ENCODE data around the gene SLC22A7.
A peak's percentile ranks its signal among the peaks of the same experiment; 100 is the strongest.

Gene SLC22A7

DNA sequence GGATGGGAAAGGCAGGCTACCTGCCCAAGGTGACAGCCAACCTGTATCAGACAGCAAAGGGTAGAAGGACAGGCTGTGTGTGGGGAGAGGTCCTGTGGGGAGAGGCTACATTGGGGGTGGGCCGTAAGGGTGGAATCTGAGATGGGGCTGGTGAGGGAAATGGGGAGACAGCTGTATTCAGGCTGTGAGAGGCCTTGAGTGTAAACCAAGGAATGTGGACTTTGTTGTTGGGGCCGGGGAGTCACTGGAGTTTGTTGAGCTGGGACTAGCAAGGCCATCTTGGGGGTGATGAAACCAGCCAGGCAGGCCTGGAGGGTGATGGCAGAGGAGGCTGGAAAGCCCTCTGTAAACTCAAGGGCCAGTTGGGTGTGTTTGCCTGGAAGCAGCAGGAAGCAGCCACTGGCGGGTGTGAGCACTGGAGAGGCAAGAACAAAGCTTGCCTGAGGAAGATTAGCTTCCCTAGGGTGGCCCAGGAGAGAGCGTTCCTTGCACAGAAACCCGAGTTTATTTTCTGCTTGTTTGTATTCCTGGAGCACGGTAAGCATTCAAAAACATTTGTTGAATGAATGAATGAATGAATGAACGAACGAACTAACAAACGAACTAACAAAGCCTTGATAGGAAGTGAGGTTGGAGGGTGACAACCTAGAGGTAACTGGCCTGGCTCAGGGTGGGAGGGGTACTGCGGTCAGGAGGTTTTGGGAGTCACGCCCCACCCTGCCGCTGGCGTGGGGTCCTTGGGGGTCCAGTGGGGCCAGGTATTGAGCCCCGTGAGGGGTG, 35.9 kb upstream of the SLC22A7 start:
- TF ChIP-seq, protein P1, sequence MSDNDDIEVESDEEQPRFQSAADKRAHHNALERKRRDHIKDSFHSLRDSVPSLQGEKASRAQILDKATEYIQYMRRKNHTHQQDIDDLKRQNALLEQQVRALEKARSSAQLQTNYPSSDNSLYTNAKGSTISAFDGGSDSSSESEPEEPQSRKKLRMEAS (IDR thresholded peaks at IDR 0.05): no peak
- TF ChIP-seq, protein P2, sequence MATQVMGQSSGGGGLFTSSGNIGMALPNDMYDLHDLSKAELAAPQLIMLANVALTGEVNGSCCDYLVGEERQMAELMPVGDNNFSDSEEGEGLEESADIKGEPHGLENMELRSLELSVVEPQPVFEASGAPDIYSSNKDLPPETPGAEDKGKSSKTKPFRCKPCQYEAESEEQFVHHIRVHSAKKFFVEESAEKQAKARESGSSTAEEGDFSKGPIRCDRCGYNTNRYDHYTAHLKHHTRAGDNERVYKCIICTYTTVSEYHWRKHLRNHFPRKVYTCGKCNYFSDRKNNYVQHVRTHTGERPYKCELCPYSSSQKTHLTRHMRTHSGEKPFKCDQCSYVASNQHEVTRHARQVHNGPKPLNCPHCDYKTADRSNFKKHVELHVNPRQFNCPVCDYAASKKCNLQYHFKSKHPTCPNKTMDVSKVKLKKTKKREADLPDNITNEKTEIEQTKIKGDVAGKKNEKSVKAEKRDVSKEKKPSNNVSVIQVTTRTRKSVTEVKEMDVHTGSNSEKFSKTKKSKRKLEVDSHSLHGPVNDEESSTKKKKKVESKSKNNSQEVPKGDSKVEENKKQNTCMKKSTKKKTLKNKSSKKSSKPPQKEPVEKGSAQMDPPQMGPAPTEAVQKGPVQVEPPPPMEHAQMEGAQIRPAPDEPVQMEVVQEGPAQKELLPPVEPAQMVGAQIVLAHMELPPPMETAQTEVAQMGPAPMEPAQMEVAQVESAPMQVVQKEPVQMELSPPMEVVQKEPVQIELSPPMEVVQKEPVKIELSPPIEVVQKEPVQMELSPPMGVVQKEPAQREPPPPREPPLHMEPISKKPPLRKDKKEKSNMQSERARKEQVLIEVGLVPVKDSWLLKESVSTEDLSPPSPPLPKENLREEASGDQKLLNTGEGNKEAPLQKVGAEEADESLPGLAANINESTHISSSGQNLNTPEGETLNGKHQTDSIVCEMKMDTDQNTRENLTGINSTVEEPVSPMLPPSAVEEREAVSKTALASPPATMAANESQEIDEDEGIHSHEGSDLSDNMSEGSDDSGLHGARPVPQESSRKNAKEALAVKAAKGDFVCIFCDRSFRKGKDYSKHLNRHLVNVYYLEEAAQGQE (IDR thresholded peaks at IDR 0.05; ENCODE audit: low read depth): no peak
- TF ChIP-seq EGR1 (IDR thresholded peaks at IDR 0.05) (no peak), RAD21 (IDR thresholded peaks at IDR 0.05; ENCODE audit: low read depth) (no peak), YY1 (IDR thresholded peaks at IDR 0.05; ENCODE audit: low read depth) (no peak), TEAD4 (IDR thresholded peaks at IDR 0.05) (no peak), TAF1 (IDR thresholded peaks at IDR 0.05; ENCODE audit: low read depth) (no peak)
- TF ChIP-seq, protein P3, sequence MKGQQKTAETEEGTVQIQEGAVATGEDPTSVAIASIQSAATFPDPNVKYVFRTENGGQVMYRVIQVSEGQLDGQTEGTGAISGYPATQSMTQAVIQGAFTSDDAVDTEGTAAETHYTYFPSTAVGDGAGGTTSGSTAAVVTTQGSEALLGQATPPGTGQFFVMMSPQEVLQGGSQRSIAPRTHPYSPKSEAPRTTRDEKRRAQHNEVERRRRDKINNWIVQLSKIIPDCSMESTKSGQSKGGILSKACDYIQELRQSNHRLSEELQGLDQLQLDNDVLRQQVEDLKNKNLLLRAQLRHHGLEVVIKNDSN (IDR thresholded peaks at IDR 0.05): no peak

DNA sequence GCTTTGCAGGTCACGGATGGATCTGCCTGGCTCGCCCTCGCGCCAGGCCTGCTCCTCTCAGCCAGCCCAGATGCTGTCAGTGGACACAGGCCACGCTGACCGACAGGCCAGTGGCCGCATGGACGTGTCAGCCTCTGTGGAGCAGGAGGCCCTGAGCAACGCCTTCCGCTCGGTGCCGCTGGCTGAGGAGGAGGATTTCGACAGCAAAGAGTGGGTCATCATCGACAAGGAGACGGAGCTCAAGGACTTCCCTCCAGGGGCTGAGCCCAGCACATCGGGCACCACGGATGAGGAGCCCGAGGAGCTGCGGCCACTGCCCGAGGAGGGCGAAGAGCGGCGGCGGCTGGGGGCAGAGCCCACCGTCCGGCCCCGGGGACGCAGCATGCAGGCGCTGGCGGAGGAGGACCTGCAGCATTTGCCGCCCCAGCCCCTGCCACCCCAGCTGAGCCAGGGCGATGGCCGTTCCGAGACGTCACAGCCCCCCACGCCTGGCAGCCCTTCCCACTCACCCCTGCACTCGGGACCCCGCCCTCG, 35.2 kb upstream of the SLC22A7 start:
- TF ChIP-seq TAF1 (IDR thresholded peaks at IDR 0.05; ENCODE audit: low read depth) (no peak), YY1 (IDR thresholded peaks at IDR 0.05; ENCODE audit: low read depth) (no peak), EP300 (IDR thresholded peaks at IDR 0.05; ENCODE audit: borderline replicate concordance) (no peak), TCF12 (IDR thresholded peaks at IDR 0.05; ENCODE audit: low read depth) (no peak), CREB1 (IDR thresholded peaks at IDR 0.05; ENCODE audit: low read depth) (no peak), NFIC (IDR thresholded peaks at IDR 0.05) (no peak), FOXM1 (IDR thresholded peaks at IDR 0.05; ENCODE audit: borderline replicate concordance, low read depth) (no peak), CEBPB (IDR thresholded peaks at IDR 0.05) (no peak), ZBTB7A (IDR thresholded peaks at IDR 0.05; ENCODE audit: low read depth) (no peak), EGR1 (IDR thresholded peaks at IDR 0.05) (no peak), TEAD4 (IDR thresholded peaks at IDR 0.05) (no peak), RAD21 (IDR thresholded peaks at IDR 0.05; ENCODE audit: low read depth) (no peak)
- TF ChIP-seq, protein P2 (IDR thresholded peaks at IDR 0.05; ENCODE audit: low read depth): no peak
- TF ChIP-seq, protein P3 (IDR thresholded peaks at IDR 0.05): no peak
- TF ChIP-seq, protein P1 (IDR thresholded peaks at IDR 0.05): no peak

DNA sequence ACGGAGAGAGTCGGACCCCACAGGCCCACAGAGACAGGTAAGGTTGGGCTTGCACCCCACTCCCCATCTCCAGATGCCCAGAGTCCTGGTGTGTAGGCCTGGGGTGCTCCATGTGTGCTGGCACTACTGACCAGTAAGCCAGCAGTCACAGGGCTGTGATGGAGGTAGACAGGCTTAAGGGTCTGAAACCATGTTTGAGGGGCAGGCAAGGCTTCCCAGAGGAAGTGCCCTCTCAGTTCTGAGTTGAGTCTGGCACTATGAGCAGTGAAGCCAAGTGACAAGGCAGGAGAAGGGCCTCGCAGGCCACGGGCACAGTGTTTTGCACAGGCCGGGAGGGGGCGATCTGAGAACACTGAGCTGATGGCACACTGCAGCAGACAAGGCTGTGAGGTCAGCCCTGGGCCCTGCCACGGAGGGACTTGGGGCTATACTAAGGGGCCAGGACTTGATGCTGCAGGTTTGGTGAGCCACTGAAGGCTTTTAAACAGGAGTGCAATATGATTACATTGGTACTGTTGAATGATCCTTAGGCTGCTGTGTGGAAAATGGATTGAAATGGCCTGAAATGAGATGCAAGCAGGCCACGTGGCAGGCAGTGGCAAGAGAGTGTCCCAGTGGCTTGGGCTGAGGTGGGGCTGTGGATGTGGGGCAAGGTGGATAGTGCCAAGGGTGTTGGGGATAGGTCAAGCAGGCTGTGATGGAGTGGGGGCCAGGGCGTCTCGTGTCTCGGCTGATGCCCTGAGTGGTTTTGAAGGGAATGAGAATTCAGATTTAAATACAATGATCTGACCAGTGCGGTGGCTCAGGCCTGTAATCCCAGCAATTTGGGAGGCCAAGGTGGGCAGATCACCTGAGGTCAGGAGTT, 34.5 kb upstream of the SLC22A7 start:
- no peak for TF ChIP-seq TCF12 (IDR thresholded peaks at IDR 0.05; ENCODE audit: low read depth)
- no peak for TF ChIP-seq NFIC (IDR thresholded peaks at IDR 0.05)
- TF ChIP-seq YY1 (IDR thresholded peaks at IDR 0.05; ENCODE audit: low read depth): no peak
- TF ChIP-seq RAD21 (IDR thresholded peaks at IDR 0.05; ENCODE audit: low read depth): peak; percentile 96
- TF ChIP-seq, protein P1 (IDR thresholded peaks at IDR 0.05): peak; percentile 13; the same call in 1 of the 2 replicates

DNA sequence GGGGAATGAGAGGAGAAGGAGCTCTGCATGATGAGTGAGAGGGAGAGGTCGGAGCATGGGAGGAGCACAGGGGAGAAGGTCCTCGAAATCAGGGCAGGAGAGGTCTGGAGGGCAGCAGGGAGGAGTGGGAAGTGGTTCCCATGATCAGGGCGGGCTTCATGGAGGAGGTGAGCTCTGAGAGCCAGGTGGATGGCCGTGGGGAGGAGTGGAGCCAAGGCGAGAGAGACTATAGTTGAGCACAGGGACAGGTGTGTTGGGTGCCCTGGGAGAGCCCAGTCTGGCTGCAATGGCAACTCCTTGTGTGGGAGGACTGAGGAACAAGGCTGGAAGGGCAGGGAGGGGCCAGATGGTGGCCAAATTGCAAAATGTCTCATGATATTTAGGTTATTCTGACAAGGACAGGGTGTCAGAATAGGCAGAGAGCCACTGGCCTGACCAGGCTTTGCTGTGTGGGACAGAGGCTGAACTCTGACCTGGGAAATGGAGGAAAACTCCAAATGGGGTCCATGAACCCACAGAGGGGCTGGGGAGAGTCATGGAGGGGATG, 33.4 kb upstream of the SLC22A7 start:
- TF ChIP-seq EP300 (IDR thresholded peaks at IDR 0.05; ENCODE audit: borderline replicate concordance): no peak
- no peak for TF ChIP-seq RAD21 (IDR thresholded peaks at IDR 0.05; ENCODE audit: low read depth)
- no peak for TF ChIP-seq TCF12 (IDR thresholded peaks at IDR 0.05; ENCODE audit: low read depth)
- TF ChIP-seq EGR1 (IDR thresholded peaks at IDR 0.05): no peak
- no peak for TF ChIP-seq TAF1 (IDR thresholded peaks at IDR 0.05; ENCODE audit: low read depth)
- no peak for TF ChIP-seq CREB1 (IDR thresholded peaks at IDR 0.05; ENCODE audit: low read depth)
- TF ChIP-seq, protein P1 (IDR thresholded peaks at IDR 0.05): no peak
- TF ChIP-seq TEAD4 (IDR thresholded peaks at IDR 0.05): no peak
- no peak for TF ChIP-seq NFIC (IDR thresholded peaks at IDR 0.05)
- TF ChIP-seq, protein P3 (IDR thresholded peaks at IDR 0.05): no peak
- no peak for TF ChIP-seq YY1 (IDR thresholded peaks at IDR 0.05; ENCODE audit: low read depth)
- TF ChIP-seq, protein P2 (IDR thresholded peaks at IDR 0.05; ENCODE audit: low read depth): no peak
- no peak for TF ChIP-seq ZBTB7A (IDR thresholded peaks at IDR 0.05; ENCODE audit: low read depth)
- TF ChIP-seq FOXM1 (IDR thresholded peaks at IDR 0.05; ENCODE audit: borderline replicate concordance, low read depth): no peak
- TF ChIP-seq CEBPB (IDR thresholded peaks at IDR 0.05): no peak

All from Ishikawa (cell line).